Measurements from ENCODE around the gene C2orf76. TPM values are rescaled to one million over a fixed set of nuclear protein-coding genes. Genes with fewer than 3 reads are reported as not detected.
A peak's percentile ranks its signal among the peaks of the same experiment; 100 is the strongest.

The C2orf76 gene
- total and polyA plus RNA-seq, 7 experiments from 2014 or later = 5.1 to 19.2 (median 9.1) TPM

DNA sequence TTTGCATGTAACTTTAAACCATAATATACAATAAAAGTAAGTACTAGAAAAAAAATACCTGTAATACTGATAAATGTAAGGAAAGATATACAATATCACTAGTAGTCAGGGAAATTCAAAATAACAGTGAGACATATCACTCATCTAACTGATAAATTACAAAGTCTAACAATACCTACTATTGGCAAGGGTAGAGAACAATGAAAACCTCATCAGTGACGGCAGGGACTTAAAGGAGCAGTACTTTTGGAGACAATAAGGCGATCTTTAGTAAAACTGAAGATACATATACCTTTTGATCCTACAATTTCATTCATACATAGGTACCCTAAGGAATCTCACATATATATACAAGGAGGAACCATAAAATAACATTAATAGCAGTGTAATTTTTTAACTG is 24.9 kb downstream of the C2orf76 start:
- Mint-ChIP-seq H3K27ac (no peak overlapping the region), H3K27me3 (peaks cover 0 to 6% (median 0%) of the 10 kb centered on the region in 5 donors), H3K4me3 (no peak overlapping the region), H3K9me3 (no peaks in the 10 kb centered on the region), H3K36me3 (peaks cover 0 to 9% (median 2%) of the 10 kb centered on the region in 5 donors), H3K4me1 (peaks cover 13 to 22% (median 20%) of the 10 kb centered on the region in 7 donors)
- DNase-seq (no peak), ATAC-seq (no peak)
- H3K27me3 ChIP-seq (ENCODE audit: control insufficient read depth in 2 of 2, insufficient read depth in 2 of 2, low read length in 2 of 2) = no peaks in the 10 kb centered on the region
- H3K4me3 ChIP-seq (ENCODE audit: low read length) = no peak overlapping the region
- no peaks in the 10 kb centered on the region for H3K9me3 ChIP-seq (ENCODE audit: control insufficient read depth in 2 of 3, low read length in 3 of 3)
- no peaks in the 10 kb centered on the region for H3K36me3 ChIP-seq (ENCODE audit: control insufficient read depth in 2 of 3, insufficient read depth in 3 of 3, low read length in 3 of 3)
- no peak overlapping the region for H3K27ac ChIP-seq (ENCODE audit: low read depth, low read length)
- POLR2A ChIA-PET = no interaction called here
- CTCF ChIA-PET = no interaction called here
- H3K4me1 ChIP-seq (ENCODE audit: control insufficient read depth in 2 of 2, insufficient read depth in 2 of 2, low read length in 2 of 2) = peaks cover 10% of the 10 kb centered on the region in 2 donors
- intact Hi-C loops (cut with micrococcal nuclease) = no loop called here

- intact Hi-C loops (cut with micrococcal nuclease) = loop anchor here (1.0 to 2.0 kb wide), 2 partner anchors 27 kb away; partner anchors contain the start of genes C2orf76 (in 2 of the 2) and DBI (in 2 of the 2)
- DNase-seq (no peak), ATAC-seq (no peak)
- Histone ChIP-seq H3K36me3 (ENCODE audit: control insufficient read depth in 2 of 3, insufficient read depth in 3 of 3, low read length in 3 of 3) (no peaks in the 10 kb centered on the region), H3K4me3 (ENCODE audit: low read length) (no peak overlapping the region), H3K9me3 (ENCODE audit: control insufficient read depth in 2 of 3, low read length in 3 of 3) (no peaks in the 10 kb centered on the region), H3K27ac (ENCODE audit: low read depth, low read length) (no peak overlapping the region), H3K27me3 (ENCODE audit: control insufficient read depth in 2 of 2, insufficient read depth in 2 of 2, low read length in 2 of 2) (no peaks in the 10 kb centered on the region), H3K4me1 (ENCODE audit: control insufficient read depth in 2 of 2, insufficient read depth in 2 of 2, low read length in 2 of 2) (peaks cover 10% of the 10 kb centered on the region in 2 donors)
- Mint-ChIP-seq H3K4me1 (peaks cover 13 to 22% (median 20%) of the 10 kb centered on the region in 7 donors), H3K9me3 (peaks cover 0 to 2% (median 0%) of the 10 kb centered on the region in 11 donors), H3K4me3 (peak overlapping the region in 5 of 10 donors; percentile 5 to 68 (median 52)), H3K36me3 (peaks cover 0 to 26% (median 7%) of the 10 kb centered on the region in 5 donors), H3K27me3 (no peaks in the 10 kb centered on the region), H3K27ac (peak overlapping the region in 2 of 9 donors; percentile 41 to 91)
- CTCF ChIA-PET = no interaction called here
- POLR2A ChIA-PET = interaction anchor here (0.6 kb wide), 1 partner anchor 25 kb away, joined by 3 read pairs; no protein-coding TSS in a partner anchor
Observed at GRCh38 chr2:119339562-119339923, 27.1 kb downstream of the C2orf76 start.

GRCh38 chr2:119338826-119339561 is 27.6 kb downstream of the C2orf76 start:
- Histone ChIP-seq H3K9me3 (ENCODE audit: control insufficient read depth in 2 of 3, low read length in 3 of 3) (no peaks in the 10 kb centered on the region), H3K27me3 (ENCODE audit: control insufficient read depth in 2 of 2, insufficient read depth in 2 of 2, low read length in 2 of 2) (no peaks in the 10 kb centered on the region), H3K4me1 (ENCODE audit: control insufficient read depth in 2 of 2, insufficient read depth in 2 of 2, low read length in 2 of 2) (peaks cover 10% of the 10 kb centered on the region in 2 donors), H3K27ac (ENCODE audit: low read depth, low read length) (no peak overlapping the region), H3K36me3 (ENCODE audit: control insufficient read depth in 2 of 3, insufficient read depth in 3 of 3, low read length in 3 of 3) (no peaks in the 10 kb centered on the region), H3K4me3 (ENCODE audit: low read length) (no peak overlapping the region)
- ChIA-PET POLR2A (interaction anchor here (0.6 kb wide), 1 partner anchor 26 kb away, joined by 3 read pairs; no protein-coding TSS in a partner anchor), CTCF (no interaction called here)
- Mint-ChIP-seq H3K27me3 (no peaks in the 10 kb centered on the region), H3K9me3 (peaks cover 0 to 2% (median 0%) of the 10 kb centered on the region in 11 donors), H3K4me1 (peaks cover 14 to 22% (median 20%) of the 10 kb centered on the region in 7 donors), H3K4me3 (peak overlapping the region in 9 of 10 donors; percentile 5 to 76 (median 52)), H3K36me3 (peaks cover 0 to 28% (median 9%) of the 10 kb centered on the region in 5 donors), H3K27ac (peak overlapping the region in 8 of 9 donors; percentile 5 to 91 (median 56))
- ATAC-seq (peak; percentile 98), DNase-seq (peak in 6 of 9 donors; percentile 11 to 49 (median 40))
- intact Hi-C loops (cut with micrococcal nuclease) = loop anchor here (1.0 to 2.0 kb wide), 2 partner anchors 27 to 28 kb away; partner anchors contain the start of genes C2orf76 (in 2 of the 2) and DBI (in 2 of the 2)

DNA sequence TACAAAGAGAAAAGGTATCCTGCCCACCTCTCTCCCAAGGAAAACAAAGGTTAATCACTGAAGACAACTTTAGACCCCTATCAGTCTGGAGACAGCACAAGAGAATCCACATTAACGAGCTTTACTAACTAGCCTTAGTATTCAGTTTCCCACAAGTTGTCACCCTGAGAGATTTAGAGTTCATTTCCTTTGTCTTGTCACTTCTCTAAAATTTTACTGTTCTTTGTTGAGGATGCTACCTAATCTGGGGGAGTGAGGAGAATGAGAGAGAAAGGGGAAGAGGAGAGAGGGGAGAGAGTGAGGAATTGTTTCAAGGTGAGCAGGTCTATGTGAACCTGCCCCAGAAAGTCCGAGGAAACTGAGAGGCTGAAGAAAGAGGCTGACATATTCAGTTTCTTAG is 28.4 kb downstream of the C2orf76 start:
- no peak for ATAC-seq
- Mint-ChIP-seq H3K4me1 (peaks cover 14 to 22% (median 20%) of the 10 kb centered on the region in 7 donors), H3K27me3 (no peaks in the 10 kb centered on the region), H3K36me3 (peaks cover 0 to 34% (median 16%) of the 10 kb centered on the region in 5 donors), H3K27ac (peak overlapping the region in 4 of 9 donors; percentile 18 to 67 (median 42)), H3K4me3 (peak overlapping the region in 3 of 10 donors; percentile 13 to 57 (median 14)), H3K9me3 (peaks cover 0 to 2% (median 0%) of the 10 kb centered on the region in 11 donors)
- CTCF ChIA-PET = interaction anchor here (0.6 to 0.7 kb wide), 2 partner anchors 456 to 1312 kb away, joined by 3 read pairs; no protein-coding TSS in a partner anchor
- intact Hi-C loops (cut with micrococcal nuclease) = loop anchor here in 1 of 2 donors (2.0 kb wide), 1 partner anchor 29 kb away; the partner anchor contains the start of genes C2orf76 and DBI
- Histone ChIP-seq H3K27ac (ENCODE audit: low read depth, low read length) (no peak overlapping the region), H3K4me1 (ENCODE audit: control insufficient read depth in 2 of 2, insufficient read depth in 2 of 2, low read length in 2 of 2) (peaks cover 10% of the 10 kb centered on the region in 2 donors), H3K36me3 (ENCODE audit: control insufficient read depth in 2 of 3, insufficient read depth in 3 of 3, low read length in 3 of 3) (no peaks in the 10 kb centered on the region), H3K4me3 (ENCODE audit: low read length) (no peak overlapping the region), H3K9me3 (ENCODE audit: control insufficient read depth in 2 of 3, low read length in 3 of 3) (no peaks in the 10 kb centered on the region), H3K27me3 (ENCODE audit: control insufficient read depth in 2 of 2, insufficient read depth in 2 of 2, low read length in 2 of 2) (no peaks in the 10 kb centered on the region)
- no peak for DNase-seq
- POLR2A ChIA-PET = interaction anchor here (0.6 kb wide), 1 partner anchor 22 kb away, joined by 3 read pairs; no protein-coding TSS in a partner anchor

GRCh38 chr2:119337749-119338148 is 28.9 kb downstream of the C2orf76 start:
- Mint-ChIP-seq H3K27ac (peak overlapping the region in 1 of 9 donors; percentile 41), H3K4me1 (peaks cover 14 to 22% (median 20%) of the 10 kb centered on the region in 7 donors), H3K4me3 (no peak overlapping the region), H3K36me3 (peaks cover 0 to 34% (median 17%) of the 10 kb centered on the region in 5 donors), H3K9me3 (peaks cover 0 to 2% (median 0%) of the 10 kb centered on the region in 11 donors), H3K27me3 (no peaks in the 10 kb centered on the region)
- Histone ChIP-seq H3K27me3 (ENCODE audit: control insufficient read depth in 2 of 2, insufficient read depth in 2 of 2, low read length in 2 of 2) (no peaks in the 10 kb centered on the region), H3K36me3 (ENCODE audit: control insufficient read depth in 2 of 3, insufficient read depth in 3 of 3, low read length in 3 of 3) (no peaks in the 10 kb centered on the region), H3K27ac (ENCODE audit: low read depth, low read length) (no peak overlapping the region), H3K4me1 (ENCODE audit: control insufficient read depth in 2 of 2, insufficient read depth in 2 of 2, low read length in 2 of 2) (peaks cover 10% of the 10 kb centered on the region in 2 donors), H3K9me3 (ENCODE audit: control insufficient read depth in 2 of 3, low read length in 3 of 3) (no peaks in the 10 kb centered on the region), H3K4me3 (ENCODE audit: low read length) (no peak overlapping the region)
- no peak for ATAC-seq
- DNase-seq = no peak
- POLR2A ChIA-PET = no interaction called here
- CTCF ChIA-PET = interaction anchor here (0.6 to 0.7 kb wide), 2 partner anchors 456 to 1312 kb away, joined by 3 read pairs; no protein-coding TSS in a partner anchor
- intact Hi-C loops (cut with micrococcal nuclease) = loop anchor here in 1 of 2 donors (2.0 kb wide), 1 partner anchor 29 kb away; the partner anchor contains the start of genes C2orf76 and DBI

DNA sequence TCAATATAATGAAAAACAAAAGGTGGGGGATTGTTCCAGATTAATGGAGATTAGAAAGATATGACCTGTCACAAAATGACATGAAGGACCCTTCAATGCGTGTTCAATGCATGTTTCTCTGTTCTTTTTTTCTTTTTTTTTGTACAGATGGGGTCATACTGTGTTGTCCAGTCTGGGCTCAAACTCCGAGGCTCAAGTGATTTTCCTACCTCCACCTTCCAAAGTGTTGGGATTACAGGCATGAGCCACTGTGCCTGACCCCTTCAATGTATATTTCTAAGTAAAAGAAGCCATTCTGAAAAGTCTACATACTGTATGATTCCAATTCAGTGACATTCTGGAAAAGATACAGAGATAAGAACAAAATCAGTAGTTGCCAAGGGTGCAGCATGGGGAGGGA is 32.8 kb downstream of the C2orf76 start:
- peaks cover 5 to 9% (median 8%) of the 10 kb centered on the region in 7 donors for H3K4me1 Mint-ChIP-seq
- H3K4me3 ChIP-seq (ENCODE audit: low read length) = no peak overlapping the region
- ChIA-PET POLR2A (no interaction called here), CTCF (no interaction called here)
- H3K27me3 ChIP-seq (ENCODE audit: control insufficient read depth in 2 of 2, insufficient read depth in 2 of 2, low read length in 2 of 2) = no peaks in the 10 kb centered on the region
- H3K27me3 Mint-ChIP-seq = peaks cover 0 to 2% (median 0%) of the 10 kb centered on the region in 5 donors
- peaks cover 2 to 6% of the 10 kb centered on the region in 2 donors for H3K4me1 ChIP-seq (ENCODE audit: control insufficient read depth in 2 of 2, insufficient read depth in 2 of 2, low read length in 2 of 2)
- intact Hi-C loops (cut with micrococcal nuclease) = no loop called here
- DNase-seq = no peak
- peaks cover 0 to 41% (median 24%) of the 10 kb centered on the region in 5 donors for H3K36me3 Mint-ChIP-seq
- peaks cover 0 to 2% (median 0%) of the 10 kb centered on the region in 11 donors for H3K9me3 Mint-ChIP-seq
- no peak overlapping the region for H3K27ac ChIP-seq (ENCODE audit: low read depth, low read length)
- ATAC-seq = no peak
- H3K27ac Mint-ChIP-seq = no peak overlapping the region
- no peaks in the 10 kb centered on the region for H3K9me3 ChIP-seq (ENCODE audit: control insufficient read depth in 2 of 3, low read length in 3 of 3)
- H3K4me3 Mint-ChIP-seq = no peak overlapping the region
- H3K36me3 ChIP-seq (ENCODE audit: control insufficient read depth in 2 of 3, insufficient read depth in 3 of 3, low read length in 3 of 3) = no peaks in the 10 kb centered on the region

Measured in naive thymus-derived CD4-positive, alpha-beta T cell (primary cell).